Measurements from ENCODE around the gene VWA7.
"Not testable (repeated sequence)": the region's sequence is repeated elsewhere in the genome, so short reads cannot be mapped to it uniquely, and the experiment has no call there.

VWA7 gene

DNA sequence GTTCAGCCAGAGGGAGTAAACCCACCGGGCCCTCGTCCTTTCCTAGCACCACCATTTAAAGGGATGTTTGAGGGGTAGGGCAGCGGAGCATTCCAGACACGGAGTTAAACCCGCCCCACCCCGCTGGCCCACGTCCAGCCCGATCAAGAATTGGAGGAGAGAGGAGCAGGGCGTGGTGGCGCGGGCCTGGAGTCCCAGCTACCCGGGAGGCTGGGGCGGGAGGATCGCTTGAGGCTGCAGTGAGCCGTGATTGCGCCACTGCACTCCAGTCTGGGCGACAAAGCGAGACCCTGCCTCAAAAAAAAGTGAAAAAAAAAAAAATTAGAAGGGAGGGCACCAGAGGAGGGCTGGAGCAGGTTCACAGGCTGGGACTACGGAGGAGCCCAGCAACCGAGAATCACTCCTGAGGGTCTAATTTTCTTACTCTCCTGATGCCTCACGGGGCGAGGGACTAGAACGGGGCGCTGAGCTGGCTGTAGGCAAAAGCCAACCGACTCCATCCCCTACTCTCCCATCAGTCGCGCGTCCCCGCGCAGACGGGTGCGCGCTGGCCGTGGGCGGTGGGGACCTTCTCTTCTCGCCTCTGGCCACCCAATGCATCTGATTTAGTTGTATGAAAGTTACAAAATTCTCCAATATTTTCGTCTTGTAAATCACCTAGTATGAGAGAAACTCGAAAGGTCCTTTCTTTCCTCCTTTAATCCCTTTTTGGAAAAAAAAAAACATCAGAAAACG is 44.3 kb upstream of the VWA7 start:
- no peaks in the 10 kb centered on the region for H3K27me3 ChIP-seq (ENCODE audit: control insufficient read depth, insufficient read depth, low read length)
- H3K4me3 ChIP-seq (ENCODE audit: low read depth, low read length): peak overlapping the region; percentile 94
- H3K9ac ChIP-seq: peak overlapping the region; percentile 31
- peak overlapping the region; percentile 98 for H3K27ac ChIP-seq
- no peak for TF ChIP-seq CTCF (IDR thresholded peaks at IDR 0.05)
- no peaks in the 10 kb centered on the region for H3K9me3 ChIP-seq (ENCODE audit: control insufficient read depth, low read length)
- peak overlapping the region; percentile 77 for H2AFZ ChIP-seq
- H3K4me1 ChIP-seq: peaks cover 22% of the 10 kb centered on the region
- no peaks in the 10 kb centered on the region for H3K36me3 ChIP-seq (ENCODE audit: control insufficient read depth, insufficient read depth, low read length)
- H3K4me2 ChIP-seq (ENCODE audit: low read length): peak overlapping the region; percentile 99
- H3K79me2 ChIP-seq: no peaks in the 10 kb centered on the region

DNA sequence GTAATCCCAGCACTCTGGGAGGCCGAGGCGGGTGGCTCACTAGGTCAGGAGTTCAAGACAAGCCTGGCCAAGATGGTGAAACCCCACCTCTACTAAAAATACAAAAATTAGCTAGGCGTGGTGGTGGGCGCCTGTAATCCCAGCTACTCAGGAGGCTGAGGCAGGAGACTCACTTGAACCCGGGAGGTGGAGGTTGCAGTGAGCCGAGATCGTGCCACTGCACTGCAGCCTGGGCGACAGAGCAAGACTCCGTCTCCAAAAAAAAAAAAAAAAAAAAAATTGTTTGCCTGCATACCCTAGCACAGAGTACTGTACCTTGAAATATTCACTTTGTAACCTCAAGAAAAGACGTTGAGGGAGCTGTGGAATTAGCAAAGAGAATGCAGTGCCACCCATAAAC is 43.3 kb upstream of the VWA7 start:
- H3K4me3 ChIP-seq (ENCODE audit: low read depth, low read length): peak overlapping the region; percentile 94
- not testable (repeated sequence) for H3K9me3 ChIP-seq (ENCODE audit: control insufficient read depth, low read length); H3K27me3 ChIP-seq (ENCODE audit: control insufficient read depth, insufficient read depth, low read length); H3K36me3 ChIP-seq (ENCODE audit: control insufficient read depth, insufficient read depth, low read length); H2AFZ ChIP-seq; H3K79me2 ChIP-seq; H3K9ac ChIP-seq
- peaks cover 11% of the 10 kb centered on the region for H3K4me1 ChIP-seq
- peak overlapping the region; percentile 99 for H3K4me2 ChIP-seq (ENCODE audit: low read length)
- peak overlapping the region; percentile 98 for H3K27ac ChIP-seq

DNA sequence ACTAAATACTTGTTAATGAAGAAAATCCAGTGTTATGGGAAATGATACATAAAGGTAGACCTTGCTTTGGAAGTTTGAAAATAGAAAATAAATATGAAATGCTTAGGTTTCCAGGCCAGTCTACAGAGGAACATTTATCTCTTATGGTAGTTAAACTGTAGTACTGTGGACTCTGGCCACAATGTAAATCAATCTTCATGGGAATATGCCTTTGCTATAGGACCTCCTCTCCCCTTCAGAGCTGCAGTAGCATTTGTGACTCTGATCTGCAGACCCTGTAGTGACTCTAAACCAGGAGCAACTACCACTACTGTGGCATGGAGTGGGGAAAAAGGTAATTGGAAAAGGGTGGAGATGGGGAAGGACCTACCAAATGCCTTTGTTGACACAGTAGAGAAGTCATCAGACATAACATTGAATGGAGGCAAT is 42.8 kb upstream of the VWA7 start:
- peak overlapping the region; percentile 37 for H3K27ac ChIP-seq
- H3K4me3 ChIP-seq (ENCODE audit: low read depth, low read length): no peak overlapping the region
- no peaks in the 10 kb centered on the region for H3K27me3 ChIP-seq (ENCODE audit: control insufficient read depth, insufficient read depth, low read length)
- H2AFZ ChIP-seq: no peak overlapping the region
- H3K9me3 ChIP-seq (ENCODE audit: control insufficient read depth, low read length): no peaks in the 10 kb centered on the region
- H3K4me1 ChIP-seq: peaks cover 13% of the 10 kb centered on the region
- no peak overlapping the region for H3K9ac ChIP-seq
- no peak for TF ChIP-seq CTCF (IDR thresholded peaks at IDR 0.05)
- H3K79me2 ChIP-seq: no peaks in the 10 kb centered on the region
- H3K36me3 ChIP-seq (ENCODE audit: control insufficient read depth, insufficient read depth, low read length): no peaks in the 10 kb centered on the region
- H3K4me2 ChIP-seq (ENCODE audit: low read length): peak overlapping the region; percentile 15

GRCh38 chr6:31817929-31818511 is 40.9 kb upstream of the VWA7 start:
- not testable (repeated sequence) for H2AFZ ChIP-seq; H3K27me3 ChIP-seq (ENCODE audit: control insufficient read depth, insufficient read depth, low read length); H3K79me2 ChIP-seq; H3K9ac ChIP-seq; H3K36me3 ChIP-seq (ENCODE audit: control insufficient read depth, insufficient read depth, low read length); H3K9me3 ChIP-seq (ENCODE audit: control insufficient read depth, low read length)
- Histone ChIP-seq H3K4me2 (ENCODE audit: low read length) (peak overlapping the region; percentile 80), H3K4me1 (peaks cover 13% of the 10 kb centered on the region), H3K27ac (peak overlapping the region; percentile 41), H3K4me3 (ENCODE audit: low read depth, low read length) (peak overlapping the region; percentile 78)

- not testable (repeated sequence) for H3K36me3 ChIP-seq (ENCODE audit: control insufficient read depth, insufficient read depth, low read length); H3K79me2 ChIP-seq; H2AFZ ChIP-seq; H3K9me3 ChIP-seq (ENCODE audit: control insufficient read depth, low read length); H3K9ac ChIP-seq; H3K27me3 ChIP-seq (ENCODE audit: control insufficient read depth, insufficient read depth, low read length); H3K4me1 ChIP-seq
- H3K27ac ChIP-seq: peak overlapping the region; percentile 41
- H3K4me2 ChIP-seq (ENCODE audit: low read length): peak overlapping the region; percentile 80
- peak overlapping the region; percentile 78 for H3K4me3 ChIP-seq (ENCODE audit: low read depth, low read length)
Observed at GRCh38 chr6:31817133-31817928, 40.2 kb upstream of the VWA7 start.
